ENCODE data around the gene BTBD7.

The BTBD7 gene

GRCh38 chr14:93315575-93315974 is 17.3 kb downstream of the BTBD7 start:
- DNase-seq (ENCODE audit: low read depth) = no peak
- H3K4me3 ChIP-seq (ENCODE audit: low read length) = no peak overlapping the region
- no peak for TF ChIP-seq CTCF (conservative IDR thresholded peaks at IDR 0.05; ENCODE audit: low read length)

- no peak overlapping the region for H3K4me3 ChIP-seq (ENCODE audit: low read length)
- DNase-seq (ENCODE audit: low read depth) = no peak
- TF ChIP-seq CTCF (conservative IDR thresholded peaks at IDR 0.05; ENCODE audit: low read length) = no peak
Observed at GRCh38 chr14:93311082-93311481, 21.8 kb downstream of the BTBD7 start.

GRCh38 chr14:93309427-93309966 is 23.3 kb downstream of the BTBD7 start:
- TF ChIP-seq CTCF (conservative IDR thresholded peaks at IDR 0.05; ENCODE audit: low read length) = no peak
- DNase-seq (ENCODE audit: low read depth) = no peak
- no peak overlapping the region for H3K4me3 ChIP-seq (ENCODE audit: low read length)

- DNase-seq (ENCODE audit: low read depth) = no peak
- no peak for TF ChIP-seq CTCF (conservative IDR thresholded peaks at IDR 0.05; ENCODE audit: low read length)
- no peak overlapping the region for H3K4me3 ChIP-seq (ENCODE audit: low read length)
Observed at GRCh38 chr14:93308686-93309345, 24.0 kb downstream of the BTBD7 start.

GRCh38 chr14:93306812-93307211 is 26.0 kb downstream of the BTBD7 start:
- no peak for DNase-seq (ENCODE audit: low read depth)
- TF ChIP-seq CTCF (conservative IDR thresholded peaks at IDR 0.05; ENCODE audit: low read length) = no peak
- H3K4me3 ChIP-seq (ENCODE audit: low read length) = no peak overlapping the region

GRCh38 chr14:93305725-93306418 is 27.0 kb downstream of the BTBD7 start:
- DNase-seq (ENCODE audit: low read depth) = no peak
- TF ChIP-seq CTCF (conservative IDR thresholded peaks at IDR 0.05; ENCODE audit: low read length) = no peak
- H3K4me3 ChIP-seq (ENCODE audit: low read length) = no peak overlapping the region

- DNase-seq (ENCODE audit: low read depth) = peak; percentile 53
- no peak for TF ChIP-seq CTCF (conservative IDR thresholded peaks at IDR 0.05; ENCODE audit: low read length)
- no peak overlapping the region for H3K4me3 ChIP-seq (ENCODE audit: low read length)
Observed at GRCh38 chr14:93304771-93305170, 28.1 kb downstream of the BTBD7 start.
